Measurements from ENCODE around the gene RASIP1. TPM values are rescaled to one million over a fixed set of nuclear protein-coding genes. Genes with fewer than 3 reads are reported as not detected.
"Not testable (repeated sequence)": the region's sequence is repeated elsewhere in the genome, so short reads cannot be mapped to it uniquely, and the experiment has no call there.

The RASIP1 gene, protein sequence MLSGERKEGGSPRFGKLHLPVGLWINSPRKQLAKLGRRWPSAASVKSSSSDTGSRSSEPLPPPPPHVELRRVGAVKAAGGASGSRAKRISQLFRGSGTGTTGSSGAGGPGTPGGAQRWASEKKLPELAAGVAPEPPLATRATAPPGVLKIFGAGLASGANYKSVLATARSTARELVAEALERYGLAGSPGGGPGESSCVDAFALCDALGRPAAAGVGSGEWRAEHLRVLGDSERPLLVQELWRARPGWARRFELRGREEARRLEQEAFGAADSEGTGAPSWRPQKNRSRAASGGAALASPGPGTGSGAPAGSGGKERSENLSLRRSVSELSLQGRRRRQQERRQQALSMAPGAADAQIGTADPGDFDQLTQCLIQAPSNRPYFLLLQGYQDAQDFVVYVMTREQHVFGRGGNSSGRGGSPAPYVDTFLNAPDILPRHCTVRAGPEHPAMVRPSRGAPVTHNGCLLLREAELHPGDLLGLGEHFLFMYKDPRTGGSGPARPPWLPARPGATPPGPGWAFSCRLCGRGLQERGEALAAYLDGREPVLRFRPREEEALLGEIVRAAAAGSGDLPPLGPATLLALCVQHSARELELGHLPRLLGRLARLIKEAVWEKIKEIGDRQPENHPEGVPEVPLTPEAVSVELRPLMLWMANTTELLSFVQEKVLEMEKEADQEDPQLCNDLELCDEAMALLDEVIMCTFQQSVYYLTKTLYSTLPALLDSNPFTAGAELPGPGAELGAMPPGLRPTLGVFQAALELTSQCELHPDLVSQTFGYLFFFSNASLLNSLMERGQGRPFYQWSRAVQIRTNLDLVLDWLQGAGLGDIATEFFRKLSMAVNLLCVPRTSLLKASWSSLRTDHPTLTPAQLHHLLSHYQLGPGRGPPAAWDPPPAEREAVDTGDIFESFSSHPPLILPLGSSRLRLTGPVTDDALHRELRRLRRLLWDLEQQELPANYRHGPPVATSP
- total RNA-seq (2014; rRNA removed; shearing (Covaris generic)), result 0.14 TPM in 1 of 2 replicates, not detected in the other

- no peak for DNase-seq (ENCODE audit: low spot score)
These were observed at the start of gene RASIP1 for GRCh38 chr19:48740164-48740972. Gene RASIP1 (minus strand): TSS chr19:48740610. CDS start chr19:48740282, 328 bp downstream.

GRCh38 chr19:48787331-48787730 lies 46.9 kb upstream of the RASIP1 start:
- not testable (repeated sequence) for DNase-seq (ENCODE audit: low spot score)

DNA sequence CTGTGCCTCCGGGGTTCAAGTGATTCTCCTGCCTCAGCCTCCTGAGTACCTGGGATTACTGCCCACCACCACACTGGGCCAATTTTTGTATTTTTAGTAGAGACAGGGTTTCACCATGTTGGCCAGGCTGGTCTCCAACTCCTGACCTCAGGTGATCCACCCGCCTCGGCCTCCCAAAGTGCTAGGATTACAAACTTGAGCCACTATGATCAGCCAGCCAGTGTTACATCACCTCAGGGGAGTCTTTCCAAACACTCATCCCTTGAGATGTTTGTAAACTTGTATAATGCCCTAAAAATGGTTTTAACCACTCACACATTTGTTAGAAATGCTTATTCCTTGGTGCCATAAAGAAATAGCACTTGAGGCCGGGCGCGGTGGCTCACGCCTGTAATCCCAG lies 46.0 kb upstream of the RASIP1 start:
- DNase-seq (ENCODE audit: low spot score), result not testable (repeated sequence)

DNA sequence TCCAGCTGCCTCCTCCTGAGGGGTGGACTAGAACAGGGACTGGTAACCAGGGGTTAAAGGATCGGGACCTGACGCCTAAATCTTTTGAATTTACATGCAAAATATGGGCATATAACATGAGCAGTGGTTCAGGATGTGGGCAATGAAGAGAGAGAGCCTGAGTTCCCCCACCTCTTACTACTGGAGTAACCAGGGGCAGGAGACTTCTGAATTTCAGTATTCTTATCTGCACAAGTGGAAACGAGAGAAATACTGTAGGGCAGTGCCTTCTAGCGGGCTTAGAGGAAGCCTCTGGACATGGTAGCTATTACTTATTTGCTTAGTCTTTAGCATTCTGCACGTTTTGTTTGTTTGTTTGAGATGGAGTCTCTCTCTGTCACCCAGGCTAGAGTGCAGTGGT lies 44.1 kb upstream of the RASIP1 start:
- no peak for DNase-seq (ENCODE audit: low spot score)

- DNase-seq (ENCODE audit: low spot score), result peak; percentile 59
These were observed 40.4 kb upstream of the RASIP1 start for GRCh38 chr19:48780631-48781391.

DNA sequence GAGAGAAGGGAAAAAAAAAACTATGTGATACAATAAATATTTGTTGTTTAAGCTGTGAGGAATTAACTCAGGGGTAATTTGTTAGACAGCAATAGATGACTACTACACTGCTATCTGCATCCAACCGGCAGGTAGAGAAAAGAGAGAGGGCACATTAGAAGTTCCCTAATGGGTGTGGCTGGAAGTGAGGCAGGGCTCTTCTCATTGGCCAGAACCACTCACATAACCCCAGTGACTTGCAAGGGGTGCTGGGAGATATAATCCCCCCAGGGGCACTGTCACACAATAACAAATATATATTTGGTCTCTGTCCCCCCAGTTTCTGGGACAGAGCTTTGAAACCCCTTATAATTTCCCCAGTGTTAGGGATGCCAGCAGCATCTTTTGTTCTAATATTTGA lies 39.2 kb upstream of the RASIP1 start:
- no peak for DNase-seq (ENCODE audit: low spot score)

GRCh38 chr19:48777720-48778119 lies 37.3 kb upstream of the RASIP1 start:
- DNase-seq (ENCODE audit: low spot score), result no peak

GRCh38 chr19:48777139-48777538 lies 36.7 kb upstream of the RASIP1 start:
- no peak for DNase-seq (ENCODE audit: low spot score)

- no peak for DNase-seq (ENCODE audit: low spot score)
These were observed 32.1 kb upstream of the RASIP1 start for GRCh38 chr19:48772503-48772953.

GRCh38 chr19:48770734-48771472 lies 30.5 kb upstream of the RASIP1 start:
- no peak for DNase-seq (ENCODE audit: low spot score)

GRCh38 chr19:48770266-48770665 lies 29.9 kb upstream of the RASIP1 start:
- no peak for DNase-seq (ENCODE audit: low spot score)

GRCh38 chr19:48768994-48769713 lies 28.7 kb upstream of the RASIP1 start:
- DNase-seq (ENCODE audit: low spot score), result no peak

- DNase-seq (ENCODE audit: low spot score), result not testable (repeated sequence)
These were observed 27.9 kb upstream of the RASIP1 start for GRCh38 chr19:48768171-48768753.

DNA sequence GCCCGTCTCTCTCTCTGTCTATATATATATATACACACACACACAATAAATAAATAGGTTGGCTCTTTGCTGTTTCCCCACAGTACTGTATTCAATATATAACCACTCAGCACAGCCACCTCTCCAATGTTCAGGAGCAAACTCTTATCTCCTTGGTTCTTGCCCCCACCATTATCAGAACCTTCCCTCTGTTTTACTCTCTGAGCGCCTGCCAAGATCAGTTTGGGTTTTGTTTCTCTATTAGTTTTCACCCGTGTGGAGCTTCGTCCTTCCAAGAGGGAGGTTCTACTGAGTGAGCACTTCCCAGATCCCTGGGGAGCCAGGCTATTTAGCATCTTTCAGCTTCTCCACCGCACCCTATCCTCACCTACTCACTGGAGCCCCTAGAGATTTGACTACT lies 25.4 kb upstream of the RASIP1 start:
- not testable (repeated sequence) for DNase-seq (ENCODE audit: low spot score)

DNA sequence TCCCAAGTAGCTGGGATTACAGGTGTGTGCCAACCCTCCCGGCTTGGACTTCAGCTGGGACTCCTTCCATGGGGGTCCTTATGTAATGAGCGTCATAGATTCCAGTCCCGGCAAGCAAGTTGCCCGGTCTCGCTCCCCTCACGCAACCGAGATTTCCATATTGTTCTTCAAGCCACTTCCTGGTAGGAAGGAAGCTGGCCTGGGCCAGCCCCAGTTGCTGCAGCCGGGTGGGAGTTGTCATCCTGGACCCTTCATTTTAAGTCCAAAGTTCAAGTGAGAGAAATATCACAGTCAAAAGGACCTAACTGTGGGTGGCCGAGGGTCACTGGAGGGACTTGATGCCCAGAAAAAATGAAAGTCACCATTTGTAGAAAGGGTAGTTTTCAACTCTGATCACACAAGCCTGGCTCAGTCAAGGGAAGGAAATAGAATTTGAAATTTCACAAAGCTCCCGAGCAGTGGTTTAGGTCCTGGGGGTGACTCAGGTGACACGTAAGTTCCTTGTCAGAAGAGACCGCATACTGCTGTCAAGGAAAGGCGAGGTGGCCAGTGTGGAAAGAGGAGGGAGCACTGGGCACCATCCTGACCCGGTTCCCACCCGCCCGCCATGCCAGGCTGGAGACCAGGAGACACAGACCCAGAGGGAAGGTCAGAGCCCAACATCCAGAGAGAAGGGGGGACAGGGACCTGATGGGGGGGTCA lies 20.2 kb upstream of the RASIP1 start:
- no peak for DNase-seq (ENCODE audit: low spot score)

DNA sequence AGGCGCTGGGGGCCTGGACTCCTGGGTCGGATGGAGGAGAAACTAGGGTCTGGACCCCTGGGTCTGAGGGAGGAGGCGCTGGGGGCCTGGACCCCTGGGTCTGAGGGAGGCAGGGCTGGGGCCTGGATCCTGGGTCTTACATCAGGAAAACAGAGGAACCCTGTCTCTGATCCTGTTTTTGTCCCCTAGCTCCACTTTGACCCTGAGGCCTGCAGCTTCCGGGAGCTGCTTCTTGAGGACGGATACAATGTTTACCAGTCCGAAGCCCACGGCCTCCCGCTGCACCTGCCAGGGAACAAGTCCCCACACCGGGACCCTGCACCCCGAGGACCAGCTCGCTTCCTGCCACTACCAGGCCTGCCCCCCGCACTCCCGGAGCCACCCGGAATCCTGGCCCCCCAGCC lies 17.3 kb upstream of the RASIP1 start:
- DNase-seq (ENCODE audit: low spot score), result no peak

DNA sequence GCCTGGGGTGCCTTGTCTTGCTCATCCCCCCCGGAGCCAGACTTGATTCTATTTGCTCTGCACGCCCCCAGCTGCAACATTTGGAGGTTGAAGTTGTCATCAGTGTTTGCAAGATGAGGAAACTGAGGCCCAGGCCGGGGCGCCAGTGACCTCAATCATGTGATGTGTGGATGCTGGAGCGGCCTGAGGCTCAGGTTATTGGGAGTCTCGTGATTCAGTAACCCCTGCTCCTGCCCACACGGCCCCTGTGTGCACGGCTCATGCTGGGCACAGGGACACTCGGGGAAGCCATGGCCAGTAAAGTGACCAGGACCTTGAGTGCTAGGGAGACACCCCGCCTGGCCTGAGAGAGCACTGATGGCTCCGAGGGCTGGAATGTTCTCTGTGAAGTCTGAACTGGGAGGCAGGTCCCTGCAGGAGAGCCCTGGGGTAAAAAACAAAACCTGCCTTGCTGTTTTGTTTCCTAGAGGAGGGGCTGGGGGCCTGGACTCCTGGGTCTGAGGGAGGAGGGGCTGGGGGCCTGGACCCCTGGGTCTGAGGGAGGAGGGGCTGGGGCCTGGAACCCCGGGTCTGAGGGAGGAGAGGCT lies 16.8 kb upstream of the RASIP1 start:
- no peak for DNase-seq (ENCODE audit: low spot score)

GRCh38 chr19:48756686-48757085 lies 16.3 kb upstream of the RASIP1 start:
- no peak for DNase-seq (ENCODE audit: low spot score)
